Psoas muscle (tissue), 8 donors: Measurements from ENCODE around the gene C22orf39. TPM values are rescaled to one million over a fixed set of nuclear protein-coding genes. Genes with fewer than 3 reads are reported as not detected.

Experiments used
- ATAC-seq, 4 donors: fragments of 200-7000 bp; cut with Tn5 transposase; one replicate each; pipeline ENCODE4 v1.9.1; 2020; ENCODE audit warnings: moderate library complexity in 3 of 4, mild to moderate bottlenecking in 2 of 4
- DNase-seq, 2 donors: peaks; one replicate each; pipeline ENCODE4 v3.0.0-alpha.2; 2020
- H3K27ac ChIP-seq: fragments of 200-600 bp; one replicate; pipeline ENCODE4 v1.8.0; 2022
- H3K27me3 ChIP-seq, 3 donors: fragments of 200-600 bp in 1 of 3; one replicate each; pipeline versions ENCODE4 v1.6.1 to v1.8.0; 2013 to 2022; ENCODE audit warnings: low read length in 2 of 3, mild to moderate bottlenecking in 2 of 3, moderate library complexity in 1 of 3; ENCODE audit not compliant: insufficient read depth in 3 of 3
- H3K36me3 ChIP-seq, 2 donors: fragments of 200-600 bp in 1 of 2; one replicate each; pipeline versions ENCODE4 v1.6.1 to v1.8.0; 2013 to 2022; ENCODE audit warnings: low read depth in 1 of 2, mild to moderate bottlenecking in 1 of 2, moderate library complexity in 1 of 2; ENCODE audit not compliant: insufficient read depth in 1 of 2
- H3K4me1 ChIP-seq: fragments of 200-600 bp; one replicate; pipeline ENCODE4 v1.8.0; 2022
- H3K4me3 ChIP-seq: fragments of 200-600 bp; one replicate; pipeline ENCODE4 v1.8.0; 2022; ENCODE audit warnings: mild to moderate bottlenecking
- H3K9me3 ChIP-seq: fragments of 200-600 bp; one replicate; pipeline ENCODE4 v1.8.0; 2022
- WGBS, 3 donors: extraction: QIAGEN DNeasy Blood & Tissue Kit; methylation state at CpG; one replicate each; pipeline versions ENCODE4 v1.1.6 to v1.1.7; 2013; 5-methylcytosine and 5-hydroxymethylcytosine counted together
- intact Hi-C, 2 donors: fragments of 100-400 bp; cut with DNase I; formaldehyde crosslinking; loops; one replicate each; pipeline versions ENCODE4 v1.11.0 to v1.14.2; 2022
- polyA plus RNA-seq, 3 donors: library from polyadenylated mRNA; stranded (reverse); fragments of 200-250 nt; gene quantifications; one replicate each; pipeline ENCODE4 v1.2.3, GENCODE V29; 2013
- total RNA-seq, 4 donors: library from RNA; stranded (reverse); fragmentation: NEBNext Ultra II Directional in 2 of 4; extraction: Animal tissue kit (Norgen Biotek cat#: 25700) in 2 of 4; gene quantifications; one replicate each; pipeline versions ENCODE4 v1.2.1 to v1.2.4, GENCODE V29; 2021 to 2023
- TF ChIP-seq, protein P1 (sequence below): fragments of 200-600 bp; IDR thresholded peaks from one replicate; pipeline ENCODE4 v1.8.0; 2022; ENCODE audit warnings: antibody characterized with exemption
- donor health status: healthy with polysubstance abuse.
- donor health status: DM: no; HTN: no; CAD: no; lungs with moderate emphysema.
- donor health status: Bipolar disorder and iron deficiency.
- donor health status: healthy.
- donor health status: DM: yes; HTN: yes; CAD: no.
- donor health status: DM: no; HTN: no; CAD: no.
- donor health status: DM: no; HTN: no; CAD: no.
- donor health status: DM: yes; HTN: yes; CAD: no.

Gene C22orf39
- total and polyA plus RNA-seq, 7 donors = 60.9 to 104 (median 88.7) TPM

DNA sequence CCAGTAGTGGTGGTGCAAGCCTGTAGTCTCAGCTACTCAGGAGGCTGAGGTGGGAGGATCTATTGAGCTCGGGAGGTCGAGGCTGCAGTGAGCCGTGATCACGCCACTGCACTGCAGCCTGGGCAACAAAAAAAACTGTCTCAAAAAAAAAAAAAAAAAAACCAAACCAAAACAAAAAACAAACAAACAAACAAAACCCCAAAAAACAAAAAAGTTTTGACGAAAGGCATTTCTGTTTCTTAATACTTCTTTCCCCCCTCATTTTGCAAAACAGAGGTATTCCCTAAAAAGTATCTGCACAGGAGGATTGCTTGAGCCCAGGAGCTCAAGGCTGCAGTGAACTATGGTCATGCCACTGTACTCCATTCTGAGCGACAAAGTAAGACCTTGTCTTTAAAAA lies 27.2 kb downstream of the C22orf39 start:
- peaks cover 0 to 7% of the 10 kb centered on the region in 2 donors for H3K36me3 ChIP-seq
- intact Hi-C loops = no loop called here
- no peaks in the 10 kb centered on the region for H3K9me3 ChIP-seq
- no peak for ATAC-seq
- no peaks in the 10 kb centered on the region for H3K27me3 ChIP-seq
- no peak overlapping the region for H3K27ac ChIP-seq
- WGBS, 3 donors = 91 to 96% (median 93%) methylated on average over 6 of the region's 6 CpGs
- no peak overlapping the region for H3K4me3 ChIP-seq
- TF ChIP-seq, protein P1, sequence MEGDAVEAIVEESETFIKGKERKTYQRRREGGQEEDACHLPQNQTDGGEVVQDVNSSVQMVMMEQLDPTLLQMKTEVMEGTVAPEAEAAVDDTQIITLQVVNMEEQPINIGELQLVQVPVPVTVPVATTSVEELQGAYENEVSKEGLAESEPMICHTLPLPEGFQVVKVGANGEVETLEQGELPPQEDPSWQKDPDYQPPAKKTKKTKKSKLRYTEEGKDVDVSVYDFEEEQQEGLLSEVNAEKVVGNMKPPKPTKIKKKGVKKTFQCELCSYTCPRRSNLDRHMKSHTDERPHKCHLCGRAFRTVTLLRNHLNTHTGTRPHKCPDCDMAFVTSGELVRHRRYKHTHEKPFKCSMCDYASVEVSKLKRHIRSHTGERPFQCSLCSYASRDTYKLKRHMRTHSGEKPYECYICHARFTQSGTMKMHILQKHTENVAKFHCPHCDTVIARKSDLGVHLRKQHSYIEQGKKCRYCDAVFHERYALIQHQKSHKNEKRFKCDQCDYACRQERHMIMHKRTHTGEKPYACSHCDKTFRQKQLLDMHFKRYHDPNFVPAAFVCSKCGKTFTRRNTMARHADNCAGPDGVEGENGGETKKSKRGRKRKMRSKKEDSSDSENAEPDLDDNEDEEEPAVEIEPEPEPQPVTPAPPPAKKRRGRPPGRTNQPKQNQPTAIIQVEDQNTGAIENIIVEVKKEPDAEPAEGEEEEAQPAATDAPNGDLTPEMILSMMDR = no peak
- peaks cover 15% of the 10 kb centered on the region for H3K4me1 ChIP-seq
- DNase-seq = no peak

DNA sequence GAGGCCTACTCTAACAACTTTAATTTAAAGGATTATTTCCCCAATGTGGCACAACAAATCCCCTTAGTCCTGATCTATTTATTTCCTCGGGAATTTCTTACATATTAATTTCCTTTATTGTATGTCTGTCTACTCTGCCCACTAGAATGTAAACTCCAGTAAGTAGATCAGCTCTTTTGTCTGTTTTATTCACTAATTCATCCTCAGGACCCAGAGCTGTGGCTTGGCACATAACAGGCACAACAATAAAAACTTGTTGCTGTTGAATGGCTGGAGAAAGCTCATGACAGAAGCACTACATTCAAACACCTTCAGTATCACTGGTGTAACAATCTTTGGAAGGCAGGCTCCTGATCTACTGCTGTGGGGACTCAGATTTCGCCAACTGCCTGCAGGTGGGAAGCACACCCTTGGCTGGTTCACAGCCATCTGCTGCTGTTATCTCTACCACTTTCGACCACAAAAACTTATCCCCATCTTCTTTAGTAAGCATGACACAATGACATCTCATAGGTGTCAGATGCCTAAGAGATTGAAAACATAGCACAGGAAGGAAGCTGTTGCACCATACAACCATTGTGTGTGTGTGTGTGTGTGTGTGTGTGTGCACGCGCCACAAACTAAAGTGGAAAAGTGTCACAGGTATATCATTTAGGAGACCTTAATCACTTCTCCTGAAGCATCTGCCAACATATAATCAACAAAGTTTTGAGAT lies 27.9 kb downstream of the C22orf39 start:
- peaks cover 15% of the 10 kb centered on the region for H3K4me1 ChIP-seq
- H3K27ac ChIP-seq = no peak overlapping the region
- 83 to 88% (median 83%) methylated on average over 5 of the region's 5 CpGs for WGBS, 3 donors
- no peak for DNase-seq
- H3K4me3 ChIP-seq = no peak overlapping the region
- no peaks in the 10 kb centered on the region for H3K27me3 ChIP-seq
- TF ChIP-seq, protein P1 = no peak
- H3K9me3 ChIP-seq = no peaks in the 10 kb centered on the region
- peaks cover 0 to 5% of the 10 kb centered on the region in 2 donors for H3K36me3 ChIP-seq
- intact Hi-C loops = no loop called here
- ATAC-seq = peak in 1 of 4 donors; percentile 30

DNA sequence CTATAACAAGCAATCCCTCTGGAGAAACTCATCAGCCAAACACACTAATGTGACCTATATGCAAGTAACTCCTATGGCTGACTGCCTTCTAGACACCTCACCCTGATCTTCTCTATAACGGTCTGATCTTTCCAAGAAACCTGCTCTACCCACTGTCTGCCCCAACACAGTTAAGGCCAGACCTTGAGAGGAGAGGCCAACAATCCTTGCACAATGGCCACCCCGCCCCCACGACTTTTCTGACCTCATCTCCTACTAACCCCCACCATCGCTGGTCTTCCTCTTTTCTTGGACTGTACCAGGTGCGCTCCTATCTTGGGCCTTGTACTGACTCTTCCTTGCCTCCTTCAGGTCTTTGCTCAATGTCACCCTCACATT lies 28.4 kb downstream of the C22orf39 start:
- peak in 2 of 4 donors; percentile 42 to 53 for ATAC-seq

DNA sequence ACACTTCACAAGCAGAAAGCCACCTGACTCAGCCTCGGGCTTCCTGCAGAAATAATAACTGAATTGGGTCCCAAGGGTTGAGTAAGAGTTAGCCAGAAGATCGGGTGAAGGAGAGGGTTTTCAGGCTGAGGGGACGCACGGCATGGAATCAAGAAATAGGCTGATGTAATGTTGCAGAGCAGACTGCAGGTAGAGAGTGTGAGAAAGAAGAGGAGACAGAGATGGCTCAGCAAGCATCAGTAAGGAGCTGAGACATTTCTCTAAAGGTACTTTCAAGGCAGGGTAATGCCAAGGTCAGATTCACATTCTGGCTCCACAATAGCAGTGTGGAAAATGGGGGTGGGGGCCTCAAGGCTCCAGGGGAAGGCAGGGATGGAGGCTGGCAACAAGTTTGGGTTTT lies 34.6 kb downstream of the C22orf39 start:
- Histone ChIP-seq H3K4me3 (no peak overlapping the region), H3K27me3 (no peaks in the 10 kb centered on the region), H3K4me1 (peaks cover 8% of the 10 kb centered on the region), H3K9me3 (no peaks in the 10 kb centered on the region), H3K36me3 (peaks cover under 1 to 28% of the 10 kb centered on the region in 2 donors), H3K27ac (no peak overlapping the region)
- DNase-seq (no peak), ATAC-seq (no peak)
- intact Hi-C loops = no loop called here
- TF ChIP-seq, protein P1 = no peak
- WGBS, 3 donors = 75 to 84% (median 75%) methylated on average over 4 of the region's 4 CpGs

More for the DNA sequence above, 28.4 kb downstream of the C22orf39 start:
- H3K9me3 ChIP-seq = no peaks in the 10 kb centered on the region
- no peak for DNase-seq
- no peak overlapping the region for H3K4me3 ChIP-seq
- intact Hi-C loops = no loop called here
- 77 to 87% (median 85%) methylated on average over 5 of the region's 5 CpGs for WGBS, 3 donors
- peaks cover 0 to 5% of the 10 kb centered on the region in 2 donors for H3K36me3 ChIP-seq
- TF ChIP-seq, protein P1 = no peak
- no peak overlapping the region for H3K27ac ChIP-seq
- H3K27me3 ChIP-seq = no peaks in the 10 kb centered on the region
- peaks cover 11% of the 10 kb centered on the region for H3K4me1 ChIP-seq

DNA sequence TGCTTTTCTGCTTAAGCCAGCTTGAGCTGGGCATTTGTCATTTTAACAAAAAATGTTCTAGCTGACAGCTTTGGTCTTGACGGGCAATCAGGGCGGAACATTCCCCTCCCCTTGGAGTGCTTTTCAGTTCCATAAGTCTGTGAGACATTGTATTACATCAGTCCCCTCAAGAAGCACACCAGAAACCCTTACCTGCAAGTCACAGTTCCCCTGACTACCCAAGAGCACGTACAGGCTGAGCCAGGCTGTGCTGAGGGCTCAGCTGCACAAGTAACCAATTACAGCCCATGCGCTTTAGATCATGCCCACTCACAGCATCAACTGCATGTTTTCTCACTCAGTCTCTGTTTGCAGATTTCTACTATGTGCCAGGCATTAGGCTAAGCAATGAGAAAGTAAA lies 35.0 kb downstream of the C22orf39 start:
- Histone ChIP-seq H3K27me3 (no peaks in the 10 kb centered on the region), H3K9me3 (no peaks in the 10 kb centered on the region), H3K36me3 (peaks cover 5 to 33% of the 10 kb centered on the region in 2 donors), H3K4me3 (no peak overlapping the region), H3K27ac (no peak overlapping the region), H3K4me1 (peaks cover 8% of the 10 kb centered on the region)
- TF ChIP-seq, protein P1 = no peak
- WGBS, 3 donors = 80 to 96% (median 93%) methylated on average over 4 of the region's 4 CpGs
- intact Hi-C loops = no loop called here
- DNase-seq = no peak
- no peak for ATAC-seq
